ENCODE measurements around the gene GJB2.

The GJB2 gene

GRCh38 chr13:20140487-20140886 lies 52.3 kb downstream of the GJB2 start:
- no peak for DNase-seq

- DNase-seq = no peak
These were observed 54.9 kb downstream of the GJB2 start for GRCh38 chr13:20137875-20138274.
